ENCODE measurements around the gene DRC3.

DRC3 gene

GRCh38 chr17:17964710-17965109 lies 8.0 kb upstream of the DRC3 start:
- Histone ChIP-seq H3K4me3 (ENCODE audit: low read length in 2 of 2) (no peak overlapping the region), H3K27ac (ENCODE audit: low read depth in 2 of 2, low read length in 2 of 2) (no peak overlapping the region), H3K9me3 (ENCODE audit: control insufficient read depth in 2 of 2, low read length in 2 of 2) (no peaks in the 10 kb centered on the region), H3K36me3 (ENCODE audit: control insufficient read depth in 2 of 2, insufficient read depth in 2 of 2, low read length in 2 of 2) (no peaks in the 10 kb centered on the region), H3K27me3 (ENCODE audit: control insufficient read depth in 2 of 2, insufficient read depth in 2 of 2, low read length in 2 of 2) (no peaks in the 10 kb centered on the region), H3K9ac (ENCODE audit: low read depth in 1 of 2, low read length in 2 of 2) (no peak overlapping the region), H3K4me1 (ENCODE audit: control insufficient read depth in 2 of 2, insufficient read depth in 2 of 2, low read length in 2 of 2) (peaks cover 11 to 14% of the 10 kb centered on the region in 2 donors)

- Histone ChIP-seq H3K27ac (ENCODE audit: low read depth in 2 of 2, low read length in 2 of 2) (no peak overlapping the region), H3K4me3 (ENCODE audit: low read length in 2 of 2) (no peak overlapping the region), H3K27me3 (ENCODE audit: control insufficient read depth in 2 of 2, insufficient read depth in 2 of 2, low read length in 2 of 2) (no peaks in the 10 kb centered on the region), H3K9me3 (ENCODE audit: control insufficient read depth in 2 of 2, low read length in 2 of 2) (no peaks in the 10 kb centered on the region), H3K4me1 (ENCODE audit: control insufficient read depth in 2 of 2, insufficient read depth in 2 of 2, low read length in 2 of 2) (peaks cover 7 to 9% of the 10 kb centered on the region in 2 donors), H3K9ac (ENCODE audit: low read depth in 1 of 2, low read length in 2 of 2) (no peak overlapping the region), H3K36me3 (ENCODE audit: control insufficient read depth in 2 of 2, insufficient read depth in 2 of 2, low read length in 2 of 2) (no peaks in the 10 kb centered on the region)
These were observed 7.4 kb upstream of the DRC3 start for GRCh38 chr17:17965152-17965721.

GRCh38 chr17:17966399-17966798 lies 6.3 kb upstream of the DRC3 start:
- Histone ChIP-seq H3K27me3 (ENCODE audit: control insufficient read depth in 2 of 2, insufficient read depth in 2 of 2, low read length in 2 of 2) (no peaks in the 10 kb centered on the region), H3K9ac (ENCODE audit: low read depth in 1 of 2, low read length in 2 of 2) (no peak overlapping the region), H3K27ac (ENCODE audit: low read depth in 2 of 2, low read length in 2 of 2) (no peak overlapping the region), H3K36me3 (ENCODE audit: control insufficient read depth in 2 of 2, insufficient read depth in 2 of 2, low read length in 2 of 2) (no peaks in the 10 kb centered on the region), H3K4me3 (ENCODE audit: low read length in 2 of 2) (no peak overlapping the region), H3K4me1 (ENCODE audit: control insufficient read depth in 2 of 2, insufficient read depth in 2 of 2, low read length in 2 of 2) (peaks cover 10 to 15% of the 10 kb centered on the region in 2 donors), H3K9me3 (ENCODE audit: control insufficient read depth in 2 of 2, low read length in 2 of 2) (no peaks in the 10 kb centered on the region)

GRCh38 chr17:17970699-17971430 lies 1.8 kb upstream of the DRC3 start:
- H3K9me3 ChIP-seq (ENCODE audit: control insufficient read depth in 2 of 2, low read length in 2 of 2): no peaks in the 10 kb centered on the region
- no peaks in the 10 kb centered on the region for H3K36me3 ChIP-seq (ENCODE audit: control insufficient read depth in 2 of 2, insufficient read depth in 2 of 2, low read length in 2 of 2)
- peak overlapping the region; percentile 69 to 77 for H3K9ac ChIP-seq (ENCODE audit: low read depth in 1 of 2, low read length in 2 of 2)
- H3K27me3 ChIP-seq (ENCODE audit: control insufficient read depth in 2 of 2, insufficient read depth in 2 of 2, low read length in 2 of 2): no peaks in the 10 kb centered on the region
- peaks cover 17 to 23% of the 10 kb centered on the region in 2 donors for H3K4me1 ChIP-seq (ENCODE audit: control insufficient read depth in 2 of 2, insufficient read depth in 2 of 2, low read length in 2 of 2)
- H3K27ac ChIP-seq (ENCODE audit: low read depth in 2 of 2, low read length in 2 of 2): peak overlapping the region in 1 of 2 donors; percentile 86
- peak overlapping the region; percentile 71 to 84 for H3K4me3 ChIP-seq (ENCODE audit: low read length in 2 of 2)

GRCh38 chr17:17971431-17972125 lies 1.1 kb upstream of the DRC3 start:
- H3K27me3 ChIP-seq (ENCODE audit: control insufficient read depth in 2 of 2, insufficient read depth in 2 of 2, low read length in 2 of 2): no peaks in the 10 kb centered on the region
- peak overlapping the region; percentile 77 to 86 for H3K27ac ChIP-seq (ENCODE audit: low read depth in 2 of 2, low read length in 2 of 2)
- peak overlapping the region; percentile 71 to 84 for H3K4me3 ChIP-seq (ENCODE audit: low read length in 2 of 2)
- H3K9ac ChIP-seq (ENCODE audit: low read depth in 1 of 2, low read length in 2 of 2): peak overlapping the region; percentile 69 to 77
- no peaks in the 10 kb centered on the region for H3K9me3 ChIP-seq (ENCODE audit: control insufficient read depth in 2 of 2, low read length in 2 of 2)
- peaks cover 17 to 23% of the 10 kb centered on the region in 2 donors for H3K4me1 ChIP-seq (ENCODE audit: control insufficient read depth in 2 of 2, insufficient read depth in 2 of 2, low read length in 2 of 2)
- H3K36me3 ChIP-seq (ENCODE audit: control insufficient read depth in 2 of 2, insufficient read depth in 2 of 2, low read length in 2 of 2): no peaks in the 10 kb centered on the region

- peaks cover 17 to 23% of the 10 kb centered on the region in 2 donors for H3K4me1 ChIP-seq (ENCODE audit: control insufficient read depth in 2 of 2, insufficient read depth in 2 of 2, low read length in 2 of 2)
- no peak overlapping the region for H3K27ac ChIP-seq (ENCODE audit: low read depth in 2 of 2, low read length in 2 of 2)
- peak overlapping the region; percentile 28 to 29 for H3K9ac ChIP-seq (ENCODE audit: low read depth in 1 of 2, low read length in 2 of 2)
These were observed 241 bp downstream of the DRC3 start for GRCh38 chr17:17972952-17973254.

GRCh38 chr17:17975436-17975835 lies 2.8 kb downstream of the DRC3 start:
- H3K27me3 ChIP-seq (ENCODE audit: control insufficient read depth in 2 of 2, insufficient read depth in 2 of 2, low read length in 2 of 2): no peaks in the 10 kb centered on the region
- no peak overlapping the region for H3K4me3 ChIP-seq (ENCODE audit: low read length in 2 of 2)
- no peaks in the 10 kb centered on the region for H3K36me3 ChIP-seq (ENCODE audit: control insufficient read depth in 2 of 2, insufficient read depth in 2 of 2, low read length in 2 of 2)
- no peaks in the 10 kb centered on the region for H3K9me3 ChIP-seq (ENCODE audit: control insufficient read depth in 2 of 2, low read length in 2 of 2)
- H3K4me1 ChIP-seq (ENCODE audit: control insufficient read depth in 2 of 2, insufficient read depth in 2 of 2, low read length in 2 of 2): peaks cover 15 to 21% of the 10 kb centered on the region in 2 donors
- H3K9ac ChIP-seq (ENCODE audit: low read depth in 1 of 2, low read length in 2 of 2): no peak overlapping the region
- H3K27ac ChIP-seq (ENCODE audit: low read depth in 2 of 2, low read length in 2 of 2): no peak overlapping the region

More at GRCh38 chr17:17972952-17973254, 241 bp downstream of the DRC3 start:
- Histone ChIP-seq H3K9me3 (ENCODE audit: control insufficient read depth in 2 of 2, low read length in 2 of 2) (no peaks in the 10 kb centered on the region), H3K36me3 (ENCODE audit: control insufficient read depth in 2 of 2, insufficient read depth in 2 of 2, low read length in 2 of 2) (no peaks in the 10 kb centered on the region), H3K4me3 (ENCODE audit: low read length in 2 of 2) (peak overlapping the region; percentile 68 to 81), H3K27me3 (ENCODE audit: control insufficient read depth in 2 of 2, insufficient read depth in 2 of 2, low read length in 2 of 2) (no peaks in the 10 kb centered on the region)

GRCh38 chr17:17976931-17977570 lies 4.4 kb downstream of the DRC3 start:
- no peaks in the 10 kb centered on the region for H3K36me3 ChIP-seq (ENCODE audit: control insufficient read depth in 2 of 2, insufficient read depth in 2 of 2, low read length in 2 of 2)
- H3K27me3 ChIP-seq (ENCODE audit: control insufficient read depth in 2 of 2, insufficient read depth in 2 of 2, low read length in 2 of 2): no peaks in the 10 kb centered on the region
- H3K9me3 ChIP-seq (ENCODE audit: control insufficient read depth in 2 of 2, low read length in 2 of 2): no peaks in the 10 kb centered on the region
- no peak overlapping the region for H3K4me3 ChIP-seq (ENCODE audit: low read length in 2 of 2)
- peaks cover 4 to 7% of the 10 kb centered on the region in 2 donors for H3K4me1 ChIP-seq (ENCODE audit: control insufficient read depth in 2 of 2, insufficient read depth in 2 of 2, low read length in 2 of 2)
- H3K9ac ChIP-seq (ENCODE audit: low read depth in 1 of 2, low read length in 2 of 2): no peak overlapping the region
- H3K27ac ChIP-seq (ENCODE audit: low read depth in 2 of 2, low read length in 2 of 2): no peak overlapping the region

- H3K27me3 ChIP-seq (ENCODE audit: control insufficient read depth in 2 of 2, insufficient read depth in 2 of 2, low read length in 2 of 2): no peaks in the 10 kb centered on the region
- no peak overlapping the region for H3K27ac ChIP-seq (ENCODE audit: low read depth in 2 of 2, low read length in 2 of 2)
- no peak overlapping the region for H3K9ac ChIP-seq (ENCODE audit: low read depth in 1 of 2, low read length in 2 of 2)
- no peaks in the 10 kb centered on the region for H3K4me1 ChIP-seq (ENCODE audit: control insufficient read depth in 2 of 2, insufficient read depth in 2 of 2, low read length in 2 of 2)
- H3K9me3 ChIP-seq (ENCODE audit: control insufficient read depth in 2 of 2, low read length in 2 of 2): no peaks in the 10 kb centered on the region
- no peak overlapping the region for H3K4me3 ChIP-seq (ENCODE audit: low read length in 2 of 2)
- no peaks in the 10 kb centered on the region for H3K36me3 ChIP-seq (ENCODE audit: control insufficient read depth in 2 of 2, insufficient read depth in 2 of 2, low read length in 2 of 2)
These were observed 6.1 kb downstream of the DRC3 start for GRCh38 chr17:17978481-17979424.
